HK-2 (cell line): Measurements from ENCODE around the gene RIC8B.

Experiments
- DNase-seq: peaks from one replicate; pipeline ENCODE4 v3.0.0-alpha.2; 2018; ENCODE audit not compliant: unreplicated experiment

Gene RIC8B

DNA sequence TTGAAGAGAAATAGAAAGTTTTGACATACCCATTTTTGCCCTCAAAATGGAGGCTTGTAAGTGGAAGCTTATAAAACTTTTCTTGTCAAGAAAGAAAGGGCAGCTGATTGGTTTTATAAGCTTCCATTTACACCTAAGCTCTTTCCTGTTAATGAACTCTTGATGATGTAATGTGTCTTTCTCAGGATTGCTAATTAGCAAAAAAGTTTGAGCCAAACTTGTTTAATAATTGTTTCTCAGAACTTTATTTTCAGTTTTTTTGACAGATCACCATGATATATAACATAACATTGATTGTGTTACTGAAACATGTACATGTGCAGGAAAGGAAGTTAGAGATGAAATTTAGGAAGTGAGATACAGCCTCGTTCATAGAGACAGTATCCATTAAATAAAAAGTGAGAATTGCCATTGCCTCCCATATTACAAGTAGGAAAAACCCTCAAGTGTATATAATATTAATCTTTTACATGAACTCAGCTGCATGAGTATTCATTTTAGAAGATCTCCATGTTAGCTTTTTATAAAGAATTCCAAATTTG is 26.8 kb downstream of the RIC8B start:
- no peak for DNase-seq

DNA sequence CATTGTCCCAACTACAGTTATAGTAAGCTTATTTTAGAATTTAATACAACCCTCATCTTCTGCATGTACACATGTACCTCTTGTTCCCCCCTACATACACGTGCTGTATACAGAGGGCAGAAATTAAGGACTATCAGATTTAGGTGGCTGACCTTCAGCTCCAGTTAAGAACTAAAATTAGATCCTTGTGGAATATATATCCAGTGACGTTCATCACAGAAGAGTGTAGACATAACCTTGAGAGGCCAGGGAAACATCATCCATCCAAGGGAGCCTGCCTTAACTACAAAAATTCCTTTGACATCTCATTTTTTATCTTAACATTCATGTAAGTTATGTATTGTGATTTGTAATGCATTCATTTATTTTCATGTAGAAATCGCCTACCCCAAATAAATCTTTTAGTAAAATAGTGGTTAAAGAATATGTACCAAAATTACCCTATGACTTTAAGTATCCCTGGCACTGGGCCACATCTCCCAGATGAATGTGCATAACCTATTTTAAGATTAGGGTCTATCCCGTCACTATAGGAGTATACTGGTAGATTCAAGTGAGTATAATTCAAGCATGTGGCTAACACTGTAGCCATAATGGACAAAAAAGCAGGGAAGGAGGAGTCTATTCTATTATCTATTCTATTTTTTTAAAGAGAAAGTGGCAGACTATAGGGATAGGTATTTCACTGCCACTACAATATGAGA is 27.5 kb downstream of the RIC8B start:
- DNase-seq, result no peak

DNA sequence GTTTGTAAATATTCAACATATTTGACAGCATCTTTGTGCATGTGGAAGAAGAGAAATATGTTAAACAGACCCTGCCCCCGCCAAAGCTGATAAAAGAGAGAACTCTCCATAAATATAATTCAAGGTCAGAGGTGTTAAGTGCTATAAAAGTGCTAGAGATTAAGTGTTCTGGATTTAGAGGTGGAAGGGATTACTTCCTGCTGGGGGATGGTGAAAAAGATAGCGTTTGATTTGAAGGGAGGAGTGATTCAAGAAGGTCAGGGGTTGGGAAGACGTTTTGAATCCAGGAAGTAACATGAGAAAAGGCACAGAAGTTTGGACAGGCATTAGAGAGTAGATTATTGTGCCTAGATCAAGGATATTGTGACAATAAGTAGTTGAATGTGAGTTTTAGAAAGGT is 30.2 kb downstream of the RIC8B start:
- no peak for DNase-seq

DNA sequence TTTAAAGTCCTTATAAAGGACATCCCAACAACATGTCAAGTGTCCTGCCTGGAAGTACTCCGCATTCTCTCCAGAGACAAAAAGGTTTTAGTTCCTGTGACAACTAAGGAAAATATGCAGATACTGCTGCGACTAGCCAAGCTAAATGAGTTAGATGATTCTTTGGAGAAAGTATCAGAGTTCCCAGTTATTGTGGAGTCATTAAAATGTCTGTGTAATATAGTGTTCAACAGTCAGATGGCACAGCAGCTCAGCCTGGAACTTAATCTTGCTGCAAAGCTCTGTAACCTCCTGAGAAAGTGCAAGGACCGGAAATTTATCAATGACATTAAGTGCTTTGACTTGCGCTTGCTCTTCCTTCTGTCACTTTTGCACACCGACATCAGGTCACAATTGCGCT is 40.2 kb downstream of the RIC8B start:
- DNase-seq, result no peak

DNA sequence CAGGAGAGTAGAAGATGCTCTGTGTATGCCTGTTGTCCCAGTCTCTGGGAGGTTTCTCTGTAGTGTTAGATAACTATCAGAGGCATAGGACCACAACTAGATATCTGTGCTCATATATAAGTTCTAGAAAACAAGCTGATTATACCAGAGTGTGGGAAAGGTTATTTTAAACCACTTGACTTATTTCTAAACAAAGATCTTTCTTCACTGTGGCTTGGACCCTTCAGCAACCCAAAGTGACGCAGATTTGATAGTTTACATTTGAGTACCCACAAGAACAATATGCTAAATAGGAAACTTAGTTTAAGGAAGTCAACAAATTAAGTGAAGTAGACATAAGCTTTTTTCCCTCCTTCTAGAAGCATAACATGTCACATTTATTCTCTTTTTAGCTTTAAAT is 41.3 kb downstream of the RIC8B start:
- no peak for DNase-seq

DNA sequence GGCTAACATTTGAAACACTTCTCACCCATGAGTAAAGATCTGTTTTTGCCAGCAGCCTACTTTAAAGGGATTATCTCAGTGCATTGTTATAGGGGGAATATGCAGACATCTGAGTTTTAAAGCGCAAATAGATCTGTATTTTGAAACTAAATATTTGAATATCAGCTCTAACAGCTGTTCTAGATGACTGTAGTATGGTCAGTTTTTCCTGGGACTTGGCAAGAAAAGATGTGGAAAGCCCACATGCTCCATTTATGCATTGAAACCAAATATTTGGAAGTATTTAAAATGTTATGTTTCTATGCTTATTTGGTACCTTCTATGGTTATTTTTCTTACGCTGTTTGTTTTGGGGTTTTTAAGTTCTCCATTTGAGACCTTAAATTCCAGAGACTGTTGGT is 41.7 kb downstream of the RIC8B start:
- no peak for DNase-seq

DNA sequence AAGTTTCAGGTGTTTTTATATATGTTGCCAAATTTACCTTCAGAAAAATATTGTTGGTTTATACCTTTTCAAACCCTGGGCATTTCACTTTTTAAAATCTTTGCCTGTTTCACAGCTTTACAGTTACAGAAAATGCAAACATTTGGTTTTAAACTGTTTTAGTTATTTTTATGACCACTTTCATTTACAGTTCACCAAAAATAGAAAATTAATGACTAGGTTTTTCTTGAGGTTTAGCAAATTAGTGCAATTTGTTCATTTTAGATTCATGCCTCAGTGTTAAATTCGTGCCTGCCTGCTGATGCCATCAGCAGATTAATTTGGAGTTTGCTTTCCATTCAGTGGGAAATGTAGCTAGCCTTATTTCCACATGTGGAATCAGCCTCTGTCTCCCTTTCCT is 45.5 kb downstream of the RIC8B start:
- DNase-seq, result no peak

DNA sequence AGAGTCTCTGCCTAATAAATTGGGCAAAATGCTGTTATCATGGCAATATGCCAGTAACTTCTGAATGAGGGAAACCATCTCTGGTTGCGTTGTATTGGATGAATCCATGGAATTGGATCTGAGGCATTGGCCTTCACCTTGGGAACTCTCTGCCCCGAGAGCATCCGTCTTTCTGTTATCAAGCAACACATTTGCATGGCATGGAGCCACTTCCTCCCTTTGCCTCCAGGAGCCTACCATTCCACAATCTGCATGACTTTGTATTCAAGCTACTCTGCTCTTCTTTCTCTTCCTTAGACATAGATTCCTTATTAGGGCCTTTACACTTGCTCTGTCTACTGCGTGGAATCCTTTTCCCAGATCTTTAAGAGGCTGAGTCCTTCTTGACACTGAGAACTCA is 57.2 kb downstream of the RIC8B start:
- no peak for DNase-seq

DNA sequence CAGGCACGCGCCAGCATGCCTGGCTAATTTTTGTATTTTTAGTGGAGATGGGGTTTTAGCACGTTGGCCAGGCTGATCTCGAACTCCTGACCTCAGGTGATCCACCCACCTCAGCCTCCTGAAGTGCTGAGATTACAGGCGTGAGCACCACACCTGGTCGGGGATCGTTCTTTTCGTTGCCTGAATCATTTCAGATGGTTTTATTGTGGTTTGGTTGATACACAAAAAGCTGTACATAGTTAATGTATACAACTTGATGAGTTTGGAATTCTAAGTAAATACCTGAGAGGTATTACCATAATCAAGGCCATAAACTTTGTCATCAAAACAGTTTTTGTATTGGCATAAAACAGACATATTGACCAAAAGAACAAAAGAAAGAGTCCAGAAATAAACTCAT is 63.3 kb downstream of the RIC8B start:
- DNase-seq, result no peak

DNA sequence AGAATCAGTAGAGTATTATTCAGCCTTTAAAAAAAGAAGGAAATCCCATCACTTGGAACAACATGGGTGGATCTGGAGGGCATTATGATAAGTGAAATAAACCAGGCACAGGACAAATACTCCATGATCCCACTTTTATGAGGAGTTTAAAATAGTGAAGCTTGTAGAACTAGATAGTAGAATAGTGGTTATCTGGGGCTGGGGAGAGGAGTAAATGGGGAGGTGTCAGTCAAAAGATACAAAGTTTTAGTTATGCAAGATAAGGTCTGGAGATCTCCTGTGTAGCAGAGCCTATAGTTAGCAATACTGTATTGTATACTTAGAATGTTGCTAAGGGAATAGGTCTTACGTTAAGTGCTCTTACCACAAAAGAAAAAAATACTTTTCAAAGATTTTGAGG is 64.9 kb downstream of the RIC8B start:
- no peak for DNase-seq

DNA sequence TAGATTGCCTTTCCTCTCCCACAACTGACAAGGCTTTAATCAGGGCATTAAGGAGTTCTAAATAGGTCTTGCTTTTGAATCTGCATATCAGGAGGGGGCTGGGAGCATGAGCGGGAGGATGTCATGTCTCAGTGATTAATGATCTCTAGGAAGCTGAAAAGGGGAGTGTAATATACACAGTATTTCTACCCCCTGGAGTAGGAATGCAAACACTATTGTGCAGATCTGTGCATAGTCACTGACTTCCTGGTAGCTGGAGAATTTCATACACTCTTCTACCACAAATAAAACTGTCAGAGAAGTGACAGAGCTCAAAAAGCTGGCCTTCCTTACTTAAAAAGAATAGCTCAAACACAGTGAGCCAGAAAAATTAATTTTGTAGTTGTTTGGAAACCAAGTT is 65.8 kb downstream of the RIC8B start:
- DNase-seq, result peak; percentile 32

DNA sequence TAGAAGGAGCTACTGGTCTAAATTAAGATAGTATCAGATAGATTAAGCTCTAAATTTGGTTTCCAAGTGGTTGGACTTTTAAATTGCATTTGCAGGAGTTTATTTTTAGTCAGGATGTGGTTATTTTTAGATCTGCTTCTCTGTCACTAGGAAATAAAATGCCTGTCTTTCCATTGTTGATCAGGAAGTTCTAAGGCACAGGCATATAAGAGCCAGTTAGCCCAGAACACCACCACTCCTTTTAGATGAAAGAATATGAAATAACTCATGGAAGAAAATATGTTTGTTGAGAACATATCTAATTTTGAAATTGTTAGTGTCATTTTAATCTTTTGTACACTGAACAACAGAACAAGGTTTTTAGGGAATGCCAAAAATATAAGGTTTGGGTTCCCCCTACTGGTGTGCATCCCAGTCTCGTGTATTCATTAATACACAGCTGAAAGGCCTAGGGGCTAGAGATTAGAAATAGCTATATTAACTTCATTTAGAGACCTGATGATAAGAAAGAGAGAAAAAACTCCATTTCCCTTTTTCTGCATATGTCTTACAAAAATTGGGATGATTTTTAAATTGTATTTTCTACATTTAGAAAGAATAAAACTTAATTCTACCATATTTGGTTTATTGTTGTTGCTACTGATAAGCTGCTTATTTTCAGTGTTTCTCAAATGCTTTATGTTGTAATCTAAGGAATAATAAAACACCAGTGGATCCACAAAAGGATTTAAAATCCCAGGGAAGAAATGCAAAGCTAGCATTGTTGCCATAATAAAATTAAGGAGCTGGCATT is 67.2 kb downstream of the RIC8B start:
- peak; percentile 7 for DNase-seq

DNA sequence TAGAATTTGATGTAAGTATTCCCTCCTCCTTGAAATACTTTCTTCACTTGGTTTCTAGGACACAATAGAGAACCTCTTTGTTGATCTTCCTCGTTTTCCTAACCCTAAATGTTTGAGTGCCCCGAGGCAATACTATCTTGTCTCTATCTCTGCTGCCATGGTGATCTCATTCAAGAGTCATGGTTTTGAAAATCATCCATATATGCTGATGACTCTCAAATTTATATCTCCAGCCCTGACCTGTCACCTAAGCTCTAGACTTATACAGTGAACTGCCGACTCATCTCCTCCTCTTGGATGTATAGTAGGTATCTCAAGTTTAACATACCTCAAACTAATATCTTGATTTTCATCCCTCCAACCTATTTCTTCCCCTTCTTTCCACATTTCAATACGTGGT is 71.4 kb downstream of the RIC8B start:
- no peak for DNase-seq

DNA sequence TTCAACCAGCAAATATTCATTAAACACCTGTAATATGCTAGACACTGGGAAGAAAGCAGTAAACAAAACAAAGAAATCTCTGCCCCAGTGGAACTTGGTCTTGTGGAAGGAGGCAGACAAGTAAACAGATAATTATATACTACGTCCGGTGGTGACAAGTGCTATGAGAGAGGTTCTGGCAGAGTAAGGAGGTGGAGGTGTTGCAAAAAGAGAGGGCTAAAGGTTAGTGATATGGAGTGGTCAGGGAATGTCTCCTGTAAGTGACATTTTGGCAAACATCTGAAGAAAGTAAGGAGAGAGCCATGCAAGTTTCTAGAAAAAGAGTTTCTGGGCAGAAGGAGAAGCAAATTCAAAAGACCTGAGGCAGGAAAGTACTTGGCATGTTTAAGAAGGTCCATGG is 73.4 kb downstream of the RIC8B start:
- DNase-seq, result no peak

DNA sequence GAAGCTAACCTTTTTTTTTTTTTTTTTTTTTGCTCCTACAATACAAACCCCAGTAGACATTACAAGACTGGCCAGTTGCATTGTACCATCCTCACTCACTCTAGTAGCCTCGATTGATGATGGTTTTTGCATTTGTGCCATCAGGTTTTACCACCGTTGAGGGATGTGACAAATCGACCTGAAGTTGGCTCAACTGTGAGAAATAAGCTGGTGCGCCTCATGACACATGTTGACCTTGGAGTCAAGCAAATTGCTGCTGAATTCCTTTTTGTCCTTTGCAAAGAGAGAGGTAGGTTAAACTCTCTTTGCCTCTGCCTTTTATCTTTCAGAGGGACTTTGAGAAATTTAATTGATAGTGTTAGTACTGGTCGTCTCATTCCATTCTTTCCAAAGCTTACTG is 76.8 kb downstream of the RIC8B start:
- no peak for DNase-seq

DNA sequence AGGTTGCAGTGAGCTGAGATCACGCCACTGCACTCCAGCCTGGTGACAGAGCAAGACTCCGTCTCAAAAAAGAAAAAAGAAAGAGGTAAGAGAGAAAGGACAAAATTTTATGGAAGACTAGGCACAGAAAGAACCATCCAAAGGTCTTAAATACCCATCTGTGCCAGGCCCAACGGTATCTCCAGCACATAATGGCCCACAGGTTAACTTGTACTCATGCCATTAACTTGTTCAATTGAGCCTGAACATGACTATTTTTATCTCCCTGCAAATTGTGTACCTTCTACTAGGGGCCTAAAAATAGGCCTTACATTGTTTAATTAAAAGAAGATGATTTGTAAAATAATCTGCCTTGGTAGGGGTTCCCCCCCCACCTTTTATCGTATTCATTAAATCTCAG is 80.2 kb downstream of the RIC8B start:
- DNase-seq, result no peak

DNA sequence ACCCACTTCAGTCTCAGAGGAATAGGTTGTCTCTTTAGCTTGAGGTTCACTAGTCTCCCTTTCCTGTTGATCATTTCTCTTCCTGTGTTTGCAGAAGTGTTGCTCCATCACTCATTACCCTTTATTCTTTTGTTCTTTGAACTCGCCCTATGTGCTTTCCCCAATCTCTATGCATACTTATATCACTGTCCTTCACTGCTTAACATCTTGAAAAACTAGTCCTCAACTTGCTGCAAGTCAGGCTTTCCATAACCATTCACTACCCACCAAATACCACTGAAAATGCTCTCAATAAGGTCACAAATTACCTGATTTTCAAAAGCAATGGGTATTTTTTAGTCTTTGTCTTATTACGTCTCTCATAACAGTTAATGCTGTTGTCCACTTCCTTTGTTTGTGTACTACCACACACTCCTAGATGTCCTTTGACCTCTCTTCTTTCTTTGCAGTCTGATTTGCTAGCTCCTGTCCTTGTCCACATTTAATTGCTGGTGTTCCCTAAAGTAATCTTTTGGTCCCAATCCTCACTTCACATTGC is 80.8 kb downstream of the RIC8B start:
- DNase-seq, result no peak

DNA sequence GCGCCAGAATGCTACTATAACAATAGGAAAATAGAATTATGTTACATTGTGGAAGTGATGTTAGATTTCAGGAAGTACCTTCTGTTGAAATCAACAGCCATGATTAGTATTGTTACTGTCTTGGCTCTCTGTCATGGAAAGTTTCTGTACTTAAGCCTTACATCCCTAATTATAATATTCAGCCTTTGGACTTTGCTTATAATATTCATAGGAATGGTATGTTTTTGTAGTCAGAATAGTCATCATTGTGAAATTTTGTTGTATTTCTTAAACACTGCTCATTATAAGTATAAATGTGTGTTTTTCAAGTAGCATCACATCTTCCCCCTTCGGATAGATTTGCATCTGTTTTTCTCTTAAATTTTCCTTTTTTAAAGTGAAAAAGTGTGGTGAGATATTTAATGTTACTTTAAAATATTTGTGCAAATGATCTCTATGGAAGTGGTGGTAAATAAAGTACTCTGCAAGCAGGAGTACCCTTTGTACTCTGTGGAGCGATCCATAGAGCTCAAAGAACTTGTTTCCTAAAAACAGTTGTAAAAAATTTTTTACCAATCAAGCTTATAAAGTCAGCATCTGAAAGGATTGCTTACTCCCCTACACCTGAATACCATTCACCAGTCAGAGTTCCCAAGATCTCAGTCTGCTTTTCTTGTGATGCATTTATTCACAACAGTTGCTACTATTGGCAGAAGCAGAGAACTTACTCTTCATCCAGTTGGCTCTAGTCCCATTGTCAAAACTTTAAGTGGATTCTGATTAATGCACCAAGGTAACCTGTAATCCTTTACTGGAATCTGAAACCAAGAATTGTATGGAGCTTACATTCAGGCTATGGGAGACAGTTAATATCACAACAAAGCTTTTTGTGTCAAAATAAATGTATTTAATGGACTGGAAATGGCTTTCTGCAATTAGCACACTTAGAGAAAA is 87.8 kb downstream of the RIC8B start:
- DNase-seq, result no peak

DNA sequence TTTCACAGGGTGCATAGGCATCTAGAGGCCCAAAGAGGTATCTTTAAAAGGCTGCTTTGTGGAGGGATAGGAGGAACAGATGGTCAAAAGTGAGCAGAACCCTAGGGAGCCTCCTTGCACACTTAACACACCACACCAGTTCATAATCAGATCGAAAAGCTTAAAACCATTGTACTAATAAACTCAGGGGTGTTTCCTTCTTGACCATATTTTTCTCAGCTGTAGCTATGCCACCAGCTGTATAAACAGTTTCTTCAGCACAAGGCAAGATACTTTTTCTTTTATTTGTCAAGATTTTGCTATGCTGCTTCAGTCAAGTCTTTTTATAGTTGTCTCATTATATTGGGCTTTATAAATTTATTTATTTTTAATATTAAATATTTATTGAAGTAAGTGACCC is 88.7 kb downstream of the RIC8B start:
- no peak for DNase-seq

DNA sequence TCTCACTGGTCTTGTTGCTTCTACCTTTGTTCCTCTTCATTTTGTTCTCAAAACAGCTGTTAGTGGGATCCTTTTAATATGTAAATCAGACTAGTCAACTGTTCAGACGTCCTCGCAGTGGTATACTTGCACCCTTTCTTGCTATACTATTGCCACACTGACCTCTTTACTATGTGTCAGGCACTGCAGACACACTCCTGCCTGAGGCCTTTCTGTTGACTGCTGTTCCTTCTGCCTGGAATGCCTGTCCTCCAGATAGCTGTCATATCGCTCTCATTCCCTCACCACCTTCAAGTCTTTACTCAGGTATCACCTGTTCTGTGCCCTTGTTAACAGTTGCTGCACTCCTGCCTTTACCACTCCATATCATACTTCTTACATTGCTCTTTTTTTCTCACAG is 91.2 kb downstream of the RIC8B start:
- no peak for DNase-seq

DNA sequence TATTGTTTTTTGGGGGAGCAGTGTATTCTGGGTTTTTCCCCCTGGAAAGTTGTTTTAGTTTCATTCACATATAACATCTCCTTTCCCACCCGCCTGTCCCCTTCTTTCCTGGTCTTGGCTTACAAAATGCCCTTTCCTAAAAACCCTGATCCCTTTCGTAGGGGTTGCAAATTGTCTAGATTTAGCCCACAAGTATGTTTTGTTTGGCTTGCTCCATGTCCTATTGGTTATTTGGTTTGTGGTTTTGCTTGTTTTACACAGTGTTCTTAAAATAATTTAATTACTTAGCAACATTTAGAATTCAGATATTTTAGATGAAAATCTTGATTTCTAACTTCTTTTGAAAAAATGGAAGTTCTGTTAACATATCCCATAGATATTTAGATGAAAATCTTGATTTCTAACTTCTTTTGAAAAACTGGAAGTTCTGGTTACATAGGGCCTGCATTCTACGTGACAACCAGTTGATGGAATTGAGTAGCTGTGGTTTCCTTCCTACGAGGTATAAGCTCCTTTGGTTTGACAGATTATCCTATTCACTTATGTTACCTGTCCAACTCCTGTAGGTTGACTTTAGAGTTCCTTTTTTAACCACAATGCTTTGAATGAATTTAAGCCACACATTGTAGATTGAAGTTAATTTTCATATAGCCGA is 92.1 kb downstream of the RIC8B start:
- DNase-seq, result no peak
